Measurements from ENCODE around the gene TENM4.

- TF ChIP-seq, protein P1, sequence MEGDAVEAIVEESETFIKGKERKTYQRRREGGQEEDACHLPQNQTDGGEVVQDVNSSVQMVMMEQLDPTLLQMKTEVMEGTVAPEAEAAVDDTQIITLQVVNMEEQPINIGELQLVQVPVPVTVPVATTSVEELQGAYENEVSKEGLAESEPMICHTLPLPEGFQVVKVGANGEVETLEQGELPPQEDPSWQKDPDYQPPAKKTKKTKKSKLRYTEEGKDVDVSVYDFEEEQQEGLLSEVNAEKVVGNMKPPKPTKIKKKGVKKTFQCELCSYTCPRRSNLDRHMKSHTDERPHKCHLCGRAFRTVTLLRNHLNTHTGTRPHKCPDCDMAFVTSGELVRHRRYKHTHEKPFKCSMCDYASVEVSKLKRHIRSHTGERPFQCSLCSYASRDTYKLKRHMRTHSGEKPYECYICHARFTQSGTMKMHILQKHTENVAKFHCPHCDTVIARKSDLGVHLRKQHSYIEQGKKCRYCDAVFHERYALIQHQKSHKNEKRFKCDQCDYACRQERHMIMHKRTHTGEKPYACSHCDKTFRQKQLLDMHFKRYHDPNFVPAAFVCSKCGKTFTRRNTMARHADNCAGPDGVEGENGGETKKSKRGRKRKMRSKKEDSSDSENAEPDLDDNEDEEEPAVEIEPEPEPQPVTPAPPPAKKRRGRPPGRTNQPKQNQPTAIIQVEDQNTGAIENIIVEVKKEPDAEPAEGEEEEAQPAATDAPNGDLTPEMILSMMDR (tag by site-specific recombination; IDR thresholded peaks at IDR 0.05) = no peak
- TF ChIP-seq ZBTB26 (tag by site-specific recombination; optimal IDR thresholded peaks at IDR 0.05) (no peak), ZNF423 (tag by site-specific recombination; IDR thresholded peaks at IDR 0.05) (no peak), ZNF433 (tag by site-specific recombination; IDR thresholded peaks at IDR 0.05; ENCODE audit: low read depth) (no peak), ZNF701 (tag by site-specific recombination; IDR thresholded peaks at IDR 0.05) (no peak), ZNF510 (tag by site-specific recombination; IDR thresholded peaks at IDR 0.05; ENCODE audit: insufficient replicate concordance) (no peak), ZNF501 (tag by site-specific recombination; IDR thresholded peaks at IDR 0.05) (no peak), ZNF518A (tag by site-specific recombination; conservative IDR thresholded peaks at IDR 0.05; ENCODE audit: low read depth) (no peak), ZBTB8A (tag by site-specific recombination; IDR thresholded peaks at IDR 0.05) (no peak), TCF7L2 (IDR thresholded peaks at IDR 0.05; ENCODE audit: borderline replicate concordance, low read depth, low read length) (no peak), ZBTB7A (tag by site-specific recombination; IDR thresholded peaks at IDR 0.05; ENCODE audit: low read depth) (no peak)
- TF ChIP-seq, protein P2, sequence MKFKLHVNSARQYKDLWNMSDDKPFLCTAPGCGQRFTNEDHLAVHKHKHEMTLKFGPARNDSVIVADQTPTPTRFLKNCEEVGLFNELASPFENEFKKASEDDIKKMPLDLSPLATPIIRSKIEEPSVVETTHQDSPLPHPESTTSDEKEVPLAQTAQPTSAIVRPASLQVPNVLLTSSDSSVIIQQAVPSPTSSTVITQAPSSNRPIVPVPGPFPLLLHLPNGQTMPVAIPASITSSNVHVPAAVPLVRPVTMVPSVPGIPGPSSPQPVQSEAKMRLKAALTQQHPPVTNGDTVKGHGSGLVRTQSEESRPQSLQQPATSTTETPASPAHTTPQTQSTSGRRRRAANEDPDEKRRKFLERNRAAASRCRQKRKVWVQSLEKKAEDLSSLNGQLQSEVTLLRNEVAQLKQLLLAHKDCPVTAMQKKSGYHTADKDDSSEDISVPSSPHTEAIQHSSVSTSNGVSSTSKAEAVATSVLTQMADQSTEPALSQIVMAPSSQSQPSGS (tag by site-specific recombination; IDR thresholded peaks at IDR 0.05; ENCODE audit: low read depth) = no peak
These were observed 530.5 kb downstream of the TENM4 start for GRCh38 chr11:78910322-78910721.
